Lower leg skin (tissue), 4 donors: ENCODE data around the gene CADM1. TPM values are rescaled to one million over a fixed set of nuclear protein-coding genes. Genes with fewer than 3 reads are reported as not detected.

Experiments
- DNase-seq, 2 donors: peaks; one replicate each; pipeline ENCODE4 v3.0.0-alpha.2; 2019; ENCODE audit warnings: low spot score in 2 of 2
- H3K4me3 ChIP-seq: fragments of 200-600 bp; sonication (generic); 2 replicates; pipeline ENCODE4 v1.5.1; 2017; ENCODE audit warnings: mild to moderate bottlenecking, low read depth; ENCODE audit not compliant: poor library complexity, severe bottlenecking
- POLR2A ChIP-seq, 2 donors: fragments of 450-650 bp; IDR thresholded peaks; one replicate each; pipeline ENCODE4 v1.6.1; 2016 to 2017; ENCODE audit warnings: antibody characterized with exemption in 2 of 2, mild to moderate bottlenecking in 1 of 2, moderate library complexity in 1 of 2
- WGBS, 2 donors: methylation state at CpG; one replicate each; pipeline ENCODE4 v1.1.5; 2018; 5-methylcytosine and 5-hydroxymethylcytosine counted together
- intact Hi-C: fragments of 100-400 bp; cut with DNase I; formaldehyde crosslinking; loops from one replicate; pipeline ENCODE4 v1.15.0; 2023; ENCODE audit warnings: low total_unique reads
- total RNA-seq, 4 donors: library from RNA; depleted of rRNA; stranded (reverse); fragments of >200 nt; gene quantifications; one replicate each; pipeline ENCODE4 v1.1.0, GENCODE V29; 2016
- TF ChIP-seq, protein P1 (sequence below), 3 donors: fragments of 450-650 bp; IDR thresholded peaks; one replicate each; pipeline ENCODE4 v1.5.1; 2016; ENCODE audit warnings: antibody characterized with exemption in 3 of 3, mild to moderate bottlenecking in 3 of 3, moderate library complexity in 2 of 3

CADM1 gene
- total RNA-seq, 4 donors from 2014 or later, result 9.4 to 21.4 (median 11.8) TPM

DNA sequence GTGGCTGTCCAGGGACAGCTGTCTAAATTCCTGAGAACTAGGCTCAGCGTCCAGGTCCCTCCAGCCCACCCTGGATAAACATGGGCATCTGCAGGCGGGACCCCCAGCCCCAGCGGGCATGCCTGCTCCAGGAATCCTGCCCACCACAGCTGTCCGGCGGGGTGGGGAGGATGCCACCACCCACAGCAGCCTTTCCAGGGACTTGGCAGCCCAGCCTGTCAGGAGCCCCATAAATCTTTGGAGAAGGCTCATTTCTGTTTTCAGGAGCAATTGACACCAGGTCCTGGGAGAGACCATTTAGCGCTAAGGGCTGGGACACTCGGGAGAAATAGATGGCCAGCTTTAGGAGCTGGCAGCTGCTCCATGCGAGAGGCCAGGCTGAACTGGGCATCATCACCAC, 358.9 kb downstream of the CADM1 start:
- no peak overlapping the region for H3K4me3 ChIP-seq
- 63 to 70% methylated on average over 8 of the region's 8 CpGs for WGBS, 2 donors
- intact Hi-C loops, result no loop called here
- TF ChIP-seq, protein P1, sequence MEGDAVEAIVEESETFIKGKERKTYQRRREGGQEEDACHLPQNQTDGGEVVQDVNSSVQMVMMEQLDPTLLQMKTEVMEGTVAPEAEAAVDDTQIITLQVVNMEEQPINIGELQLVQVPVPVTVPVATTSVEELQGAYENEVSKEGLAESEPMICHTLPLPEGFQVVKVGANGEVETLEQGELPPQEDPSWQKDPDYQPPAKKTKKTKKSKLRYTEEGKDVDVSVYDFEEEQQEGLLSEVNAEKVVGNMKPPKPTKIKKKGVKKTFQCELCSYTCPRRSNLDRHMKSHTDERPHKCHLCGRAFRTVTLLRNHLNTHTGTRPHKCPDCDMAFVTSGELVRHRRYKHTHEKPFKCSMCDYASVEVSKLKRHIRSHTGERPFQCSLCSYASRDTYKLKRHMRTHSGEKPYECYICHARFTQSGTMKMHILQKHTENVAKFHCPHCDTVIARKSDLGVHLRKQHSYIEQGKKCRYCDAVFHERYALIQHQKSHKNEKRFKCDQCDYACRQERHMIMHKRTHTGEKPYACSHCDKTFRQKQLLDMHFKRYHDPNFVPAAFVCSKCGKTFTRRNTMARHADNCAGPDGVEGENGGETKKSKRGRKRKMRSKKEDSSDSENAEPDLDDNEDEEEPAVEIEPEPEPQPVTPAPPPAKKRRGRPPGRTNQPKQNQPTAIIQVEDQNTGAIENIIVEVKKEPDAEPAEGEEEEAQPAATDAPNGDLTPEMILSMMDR (IDR thresholded peaks at IDR 0.05), result no peak
- no peak for TF ChIP-seq POLR2A (IDR thresholded peaks at IDR 0.05)
- DNase-seq, result no peak

- 40 to 56% methylated on average over 7 of the region's 7 CpGs for WGBS, 2 donors
- no peak overlapping the region for H3K4me3 ChIP-seq
- no peak for DNase-seq
- no peak for TF ChIP-seq POLR2A (IDR thresholded peaks at IDR 0.05)
- TF ChIP-seq, protein P1 (IDR thresholded peaks at IDR 0.05), result no peak
- intact Hi-C loops, result no loop called here
Observed at GRCh38 chr11:115144914-115145313, 359.3 kb downstream of the CADM1 start.

DNA sequence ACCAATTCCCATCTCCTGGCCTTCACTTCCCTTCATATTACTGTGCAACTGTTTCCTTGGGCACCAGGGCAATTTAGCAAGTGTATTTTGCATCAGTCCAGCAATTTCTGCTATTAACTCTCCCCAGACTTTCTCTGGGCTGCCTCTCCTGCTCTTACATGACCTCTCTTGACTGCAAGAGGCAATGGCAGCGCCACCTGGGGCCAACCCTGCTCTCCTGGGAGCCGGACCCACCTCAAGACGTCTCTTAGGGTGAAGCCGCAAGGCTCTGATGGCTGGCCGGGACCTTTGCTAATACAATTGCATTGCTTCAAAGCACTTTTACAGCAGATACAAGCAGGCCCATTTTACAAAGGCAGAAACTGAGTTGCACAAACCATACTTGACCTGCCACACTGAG, 360.2 kb downstream of the CADM1 start:
- DNase-seq, result no peak
- no peak overlapping the region for H3K4me3 ChIP-seq
- 79 to 92% methylated on average over 5 of the region's 5 CpGs for WGBS, 2 donors
- no peak for TF ChIP-seq POLR2A (IDR thresholded peaks at IDR 0.05)
- TF ChIP-seq, protein P1 (IDR thresholded peaks at IDR 0.05), result no peak
- intact Hi-C loops, result no loop called here

GRCh38 chr11:115141231-115142114, 362.7 kb downstream of the CADM1 start:
- no peak overlapping the region for H3K4me3 ChIP-seq
- WGBS, 2 donors, result 81 to 90% methylated on average over 13 of the region's 13 CpGs
- DNase-seq, result no peak
- intact Hi-C loops, result no loop called here
- no peak for TF ChIP-seq POLR2A (IDR thresholded peaks at IDR 0.05)
- TF ChIP-seq, protein P1 (IDR thresholded peaks at IDR 0.05), result no peak

DNA sequence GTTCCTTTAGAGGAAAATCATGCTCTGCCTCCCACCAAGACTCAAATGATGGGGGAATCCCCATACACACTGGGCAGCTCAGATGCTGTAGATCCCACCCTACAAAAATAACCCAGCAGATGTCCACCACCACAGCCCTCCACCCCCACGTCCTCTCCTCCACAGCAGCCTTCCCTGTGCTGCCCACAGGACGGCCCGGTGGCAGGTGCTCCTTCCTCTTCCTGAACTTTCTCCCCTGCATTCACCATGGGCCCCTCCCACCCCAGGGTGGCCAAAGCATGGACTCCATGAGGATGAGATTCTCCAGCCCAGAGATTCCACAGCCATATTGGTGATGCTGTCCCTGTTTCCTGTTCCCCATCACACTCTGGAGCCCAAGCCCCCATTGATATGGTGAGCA, 368.3 kb downstream of the CADM1 start:
- TF ChIP-seq, protein P1 (IDR thresholded peaks at IDR 0.05), result no peak
- no peak for TF ChIP-seq POLR2A (IDR thresholded peaks at IDR 0.05)
- 78 to 82% methylated on average over 3 of the region's 3 CpGs for WGBS, 2 donors
- no peak for DNase-seq
- intact Hi-C loops, result no loop called here
- no peak overlapping the region for H3K4me3 ChIP-seq
